Skeletal muscle tissue (tissue), 4 donors: ENCODE results near the gene AMBRA1. TPM values are rescaled to one million over a fixed set of nuclear protein-coding genes. Genes with fewer than 3 reads are reported as not detected.

ENCODE experiments used
- H3K27ac ChIP-seq: one replicate; pipeline ENCODE4 v1.7.0; 2013; ENCODE audit warnings: mild to moderate bottlenecking, low read depth, low read length, inconsistent platforms
- H3K27me3 ChIP-seq, 3 donors: one replicate each; pipeline ENCODE4 v1.7.0; 2013; ENCODE audit warnings: low read length in 3 of 3; ENCODE audit not compliant: control insufficient read depth in 3 of 3, insufficient read depth in 3 of 3
- H3K36me3 ChIP-seq, 3 donors: one replicate each; pipeline ENCODE4 v1.7.0; 2013; ENCODE audit warnings: low read length in 3 of 3; ENCODE audit not compliant: control insufficient read depth in 3 of 3, insufficient read depth in 3 of 3
- H3K4me1 ChIP-seq, 3 donors: one replicate each; pipeline ENCODE4 v1.7.0; 2013; ENCODE audit warnings: low read length in 3 of 3, mild to moderate bottlenecking in 3 of 3; ENCODE audit not compliant: control insufficient read depth in 3 of 3, insufficient read depth in 3 of 3
- H3K4me3 ChIP-seq, 3 donors: one replicate each; pipeline ENCODE4 v1.7.0; 2013; ENCODE audit warnings: low read length in 3 of 3
- H3K9ac ChIP-seq, 3 donors: one replicate each; pipeline ENCODE4 v1.7.0; 2013; ENCODE audit warnings: low read length in 3 of 3, mild to moderate bottlenecking in 3 of 3, moderate library complexity in 2 of 3, low read depth in 1 of 3
- H3K9me3 ChIP-seq, 3 donors: one replicate each; pipeline ENCODE4 v1.7.0; 2013; ENCODE audit warnings: low read length in 3 of 3; ENCODE audit not compliant: control insufficient read depth in 3 of 3
- total RNA-seq: library from RNA; depleted of rRNA; stranded (reverse); fragments of >200 nt; gene quantifications from one replicate; pipeline ENCODE4 v1.2.3, GENCODE V29; 2014
- donor health status: Osteomylitis.

AMBRA1 gene
- total RNA-seq, 1 donor from 2014 or later: 17.7 TPM

GRCh38 chr11:46633291-46634217, 39.7 kb upstream of the AMBRA1 start:
- Histone ChIP-seq H3K9ac (no peak overlapping the region), H3K4me3 (no peak overlapping the region), H3K9me3 (no peaks in the 10 kb centered on the region), H3K27ac (no peak overlapping the region), H3K27me3 (no peaks in the 10 kb centered on the region), H3K4me1 (peaks cover 0 to 2% (median 0%) of the 10 kb centered on the region in 3 donors), H3K36me3 (peaks cover 7 to 25% (median 22%) of the 10 kb centered on the region in 3 donors)

- no peaks in the 10 kb centered on the region for H3K9me3 ChIP-seq
- peaks cover 7 to 25% (median 22%) of the 10 kb centered on the region in 3 donors for H3K36me3 ChIP-seq
- H3K27me3 ChIP-seq: no peaks in the 10 kb centered on the region
- no peak overlapping the region for H3K4me3 ChIP-seq
- H3K27ac ChIP-seq: no peak overlapping the region
- H3K9ac ChIP-seq: no peak overlapping the region
- peaks cover 0 to 4% (median 0%) of the 10 kb centered on the region in 3 donors for H3K4me1 ChIP-seq
These were observed 38.7 kb upstream of the AMBRA1 start for GRCh38 chr11:46632502-46632901.

GRCh38 chr11:46631676-46632075, 37.9 kb upstream of the AMBRA1 start:
- Histone ChIP-seq H3K4me1 (peaks cover 0 to 4% (median 0%) of the 10 kb centered on the region in 3 donors), H3K9ac (no peak overlapping the region), H3K27me3 (no peaks in the 10 kb centered on the region), H3K36me3 (peaks cover 7 to 25% (median 22%) of the 10 kb centered on the region in 3 donors), H3K9me3 (no peaks in the 10 kb centered on the region), H3K27ac (no peak overlapping the region), H3K4me3 (no peak overlapping the region)

GRCh38 chr11:46630237-46630636, 36.4 kb upstream of the AMBRA1 start:
- Histone ChIP-seq H3K9ac (no peak overlapping the region), H3K9me3 (no peaks in the 10 kb centered on the region), H3K4me1 (peaks cover 0 to 4% (median 0%) of the 10 kb centered on the region in 3 donors), H3K27me3 (no peaks in the 10 kb centered on the region), H3K4me3 (no peak overlapping the region), H3K36me3 (peaks cover 14 to 30% (median 22%) of the 10 kb centered on the region in 3 donors), H3K27ac (no peak overlapping the region)

GRCh38 chr11:46628961-46629360, 35.1 kb upstream of the AMBRA1 start:
- H3K9ac ChIP-seq: no peak overlapping the region
- H3K4me3 ChIP-seq: no peak overlapping the region
- peaks cover 0 to 4% (median 0%) of the 10 kb centered on the region in 3 donors for H3K4me1 ChIP-seq
- peaks cover 14 to 31% (median 27%) of the 10 kb centered on the region in 3 donors for H3K36me3 ChIP-seq
- no peaks in the 10 kb centered on the region for H3K27me3 ChIP-seq
- no peaks in the 10 kb centered on the region for H3K9me3 ChIP-seq
- no peak overlapping the region for H3K27ac ChIP-seq

- peaks cover 10 to 18% (median 17%) of the 10 kb centered on the region in 3 donors for H3K36me3 ChIP-seq
- no peaks in the 10 kb centered on the region for H3K9me3 ChIP-seq
- H3K27me3 ChIP-seq: no peaks in the 10 kb centered on the region
- no peak overlapping the region for H3K27ac ChIP-seq
- no peak overlapping the region for H3K4me3 ChIP-seq
- H3K4me1 ChIP-seq: peaks cover 0 to 4% (median 0%) of the 10 kb centered on the region in 3 donors
- no peak overlapping the region for H3K9ac ChIP-seq
These were observed 31.6 kb upstream of the AMBRA1 start for GRCh38 chr11:46625406-46625805.

- Histone ChIP-seq H3K36me3 (peaks cover 0 to 6% (median 5%) of the 10 kb centered on the region in 3 donors), H3K27ac (no peak overlapping the region), H3K9ac (peak overlapping the region in 1 of 3 donors; percentile 100), H3K4me3 (no peak overlapping the region), H3K9me3 (no peaks in the 10 kb centered on the region), H3K4me1 (peaks cover 17 to 27% (median 18%) of the 10 kb centered on the region in 3 donors), H3K27me3 (no peaks in the 10 kb centered on the region)
These were observed 25.0 kb upstream of the AMBRA1 start for GRCh38 chr11:46618837-46619236.

GRCh38 chr11:46617972-46618314, 24.1 kb upstream of the AMBRA1 start:
- Histone ChIP-seq H3K4me1 (peaks cover 17 to 27% (median 18%) of the 10 kb centered on the region in 3 donors), H3K36me3 (peaks cover 0 to 6% (median 5%) of the 10 kb centered on the region in 3 donors), H3K4me3 (peak overlapping the region; percentile 97 to 100 (median 99)), H3K9me3 (no peaks in the 10 kb centered on the region), H3K27ac (peak overlapping the region; percentile 98), H3K27me3 (no peaks in the 10 kb centered on the region), H3K9ac (peak overlapping the region; percentile 97 to 100 (median 98))

- no peaks in the 10 kb centered on the region for H3K27me3 ChIP-seq
These were observed 23.5 kb upstream of the AMBRA1 start, which contains the start of the genes ATG13 and HARBI1 for GRCh38 chr11:46617134-46617971. Gene ATG13, plus strand, starts transcription at chr11:46617553. Its CDS starts 26,739 bp downstream, at chr11:46644292. Gene HARBI1, minus strand, starts transcription at chr11:46617227. Its CDS starts 990 bp downstream, at chr11:46616237.

More at GRCh38 chr11:46617134-46617971, 23.5 kb upstream of the AMBRA1 start, which contains the start of the genes ATG13 and HARBI1:
- Histone ChIP-seq H3K36me3 (peaks cover 0 to 5% (median under 1%) of the 10 kb centered on the region in 3 donors), H3K9me3 (no peaks in the 10 kb centered on the region), H3K4me1 (peaks cover 17 to 27% (median 18%) of the 10 kb centered on the region in 3 donors), H3K9ac (peak within 1 kb of the TSS; percentile 97 to 100 (median 98)), H3K4me3 (peak within 1 kb of the TSS; percentile 97 to 100 (median 99)), H3K27ac (peak within 1 kb of the TSS; percentile 98)
